ENCODE measurements around the gene RAX2. TPM values are rescaled to one million over a fixed set of nuclear protein-coding genes. Genes with fewer than 3 reads are reported as not detected.

Gene RAX2
- total RNA-seq, 4 donors from 2014 or later, result not detected

- Histone ChIP-seq H3K27ac (replicated peaks in 1 of 4) (no peak overlapping the region), H3K36me3 (no peaks in the 10 kb centered on the region), H3K4me1 (no peaks in the 10 kb centered on the region), H3K9me3 (peaks cover 0 to 10% (median 6%) of the 10 kb centered on the region in 4 donors), H3K4me3 (no peak overlapping the region), H3K27me3 (peaks cover 0 to 24% (median under 1%) of the 10 kb centered on the region in 4 donors)
- no peak for TF ChIP-seq EP300 (IDR thresholded peaks at IDR 0.05)
- TF ChIP-seq POLR2AphosphoS5 (IDR thresholded peaks at IDR 0.05), result no peak
- TF ChIP-seq, protein P1, sequence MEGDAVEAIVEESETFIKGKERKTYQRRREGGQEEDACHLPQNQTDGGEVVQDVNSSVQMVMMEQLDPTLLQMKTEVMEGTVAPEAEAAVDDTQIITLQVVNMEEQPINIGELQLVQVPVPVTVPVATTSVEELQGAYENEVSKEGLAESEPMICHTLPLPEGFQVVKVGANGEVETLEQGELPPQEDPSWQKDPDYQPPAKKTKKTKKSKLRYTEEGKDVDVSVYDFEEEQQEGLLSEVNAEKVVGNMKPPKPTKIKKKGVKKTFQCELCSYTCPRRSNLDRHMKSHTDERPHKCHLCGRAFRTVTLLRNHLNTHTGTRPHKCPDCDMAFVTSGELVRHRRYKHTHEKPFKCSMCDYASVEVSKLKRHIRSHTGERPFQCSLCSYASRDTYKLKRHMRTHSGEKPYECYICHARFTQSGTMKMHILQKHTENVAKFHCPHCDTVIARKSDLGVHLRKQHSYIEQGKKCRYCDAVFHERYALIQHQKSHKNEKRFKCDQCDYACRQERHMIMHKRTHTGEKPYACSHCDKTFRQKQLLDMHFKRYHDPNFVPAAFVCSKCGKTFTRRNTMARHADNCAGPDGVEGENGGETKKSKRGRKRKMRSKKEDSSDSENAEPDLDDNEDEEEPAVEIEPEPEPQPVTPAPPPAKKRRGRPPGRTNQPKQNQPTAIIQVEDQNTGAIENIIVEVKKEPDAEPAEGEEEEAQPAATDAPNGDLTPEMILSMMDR (IDR thresholded peaks at IDR 0.05), result no peak
- no peak for TF ChIP-seq POLR2A (IDR thresholded peaks at IDR 0.05; ENCODE audit: low read depth)
- DNase-seq (ENCODE audit: extremely low spot score), result no peak
- intact Hi-C loops (cut with DNase I), result no loop called here
- WGBS, result 91% methylated on average over 3 of the region's 3 CpGs
These were observed 21.8 kb upstream of the RAX2 start for GRCh38 chr19:3793799-3794198.

DNA sequence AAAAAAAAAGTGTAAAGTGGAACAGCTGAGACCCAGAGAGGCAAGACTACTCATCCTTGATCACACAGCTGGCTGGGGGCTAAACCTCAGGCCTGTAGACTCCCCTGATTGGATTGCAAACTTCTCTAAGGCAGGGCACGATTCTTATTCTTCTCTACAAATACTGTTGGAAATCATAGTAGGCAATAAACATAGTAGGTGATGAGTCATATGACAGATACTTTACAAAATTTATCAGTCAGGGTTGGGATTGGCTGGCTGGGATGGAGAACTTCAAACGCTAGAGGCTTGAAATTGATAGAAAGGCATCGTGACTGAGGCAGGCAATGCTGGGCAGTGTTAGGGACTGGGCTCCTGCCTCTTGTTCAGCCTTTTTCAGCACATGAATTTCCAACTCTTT lies 20.1 kb upstream of the RAX2 start:
- TF ChIP-seq POLR2A (IDR thresholded peaks at IDR 0.05; ENCODE audit: low read depth), result no peak
- TF ChIP-seq POLR2AphosphoS5 (IDR thresholded peaks at IDR 0.05), result no peak
- TF ChIP-seq, protein P1 (IDR thresholded peaks at IDR 0.05), result no peak
- no peak for TF ChIP-seq EP300 (IDR thresholded peaks at IDR 0.05)
- no peak overlapping the region for H3K4me3 ChIP-seq
- peaks cover 0 to 8% (median 6%) of the 10 kb centered on the region in 4 donors for H3K9me3 ChIP-seq
- H3K36me3 ChIP-seq, result no peaks in the 10 kb centered on the region
- H3K27me3 ChIP-seq, result peaks cover 0 to 10% (median 0%) of the 10 kb centered on the region in 4 donors
- H3K27ac ChIP-seq (replicated peaks in 1 of 4), result no peak overlapping the region
- WGBS, result 70% methylated on average over 3 of the region's 3 CpGs
- H3K4me1 ChIP-seq, result no peaks in the 10 kb centered on the region
- intact Hi-C loops (cut with DNase I), result no loop called here
- DNase-seq (ENCODE audit: extremely low spot score), result no peak

- H3K4me3 ChIP-seq, result no peak overlapping the region
- H3K36me3 ChIP-seq, result no peaks in the 10 kb centered on the region
- WGBS, result 73% methylated on average over 7 of the region's 7 CpGs
- peaks cover 0 to 22% (median 1%) of the 10 kb centered on the region in 4 donors for H3K27me3 ChIP-seq
- H3K27ac ChIP-seq (replicated peaks in 1 of 4), result no peak overlapping the region
- H3K9me3 ChIP-seq, result no peaks in the 10 kb centered on the region
- intact Hi-C loops (cut with DNase I), result no loop called here
- TF ChIP-seq EP300 (IDR thresholded peaks at IDR 0.05) (no peak), POLR2AphosphoS5 (IDR thresholded peaks at IDR 0.05) (no peak), POLR2A (IDR thresholded peaks at IDR 0.05; ENCODE audit: low read depth) (no peak)
- TF ChIP-seq, protein P1 (IDR thresholded peaks at IDR 0.05), result no peak
- H3K4me1 ChIP-seq, result peaks cover 1 to 2% (median 2%) of the 10 kb centered on the region in 4 donors
- no peak for DNase-seq (ENCODE audit: extremely low spot score)
These were observed 18.9 kb upstream of the RAX2 start for GRCh38 chr19:3790941-3791340.

DNA sequence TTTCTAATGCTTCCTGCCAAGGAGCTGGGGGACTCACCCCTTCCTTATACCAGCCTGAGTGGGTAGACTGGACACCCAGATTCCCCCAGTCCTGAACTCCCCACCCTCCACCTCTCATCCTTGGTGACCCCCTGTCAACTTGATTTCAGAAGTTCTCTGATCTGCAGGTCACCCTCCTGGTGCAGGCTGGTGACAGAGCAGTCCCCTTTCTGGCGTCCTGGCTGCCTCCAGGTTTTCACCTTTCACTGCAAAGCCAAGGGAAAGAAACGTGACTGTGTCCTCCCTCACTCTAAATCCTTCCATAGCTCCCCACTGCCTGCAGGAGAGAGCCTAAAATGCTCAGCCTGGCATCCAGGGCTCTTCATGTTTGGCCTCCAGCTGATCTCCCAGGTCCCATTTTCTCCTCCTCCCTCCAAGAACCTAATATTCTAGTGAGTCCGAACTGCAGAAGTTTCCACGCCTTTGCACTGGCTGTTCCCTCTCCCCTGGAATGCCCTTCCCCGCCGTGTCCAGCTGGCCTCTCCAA lies 18.2 kb upstream of the RAX2 start:
- peaks cover 5 to 9% (median 8%) of the 10 kb centered on the region in 4 donors for H3K4me1 ChIP-seq
- TF ChIP-seq POLR2A (IDR thresholded peaks at IDR 0.05; ENCODE audit: low read depth), result no peak
- no peak for TF ChIP-seq POLR2AphosphoS5 (IDR thresholded peaks at IDR 0.05)
- TF ChIP-seq EP300 (IDR thresholded peaks at IDR 0.05), result no peak
- TF ChIP-seq, protein P1 (IDR thresholded peaks at IDR 0.05), result no peak
- H3K27me3 ChIP-seq, result peaks cover 0 to 29% (median 8%) of the 10 kb centered on the region in 4 donors
- H3K4me3 ChIP-seq, result no peak overlapping the region
- no peak overlapping the region for H3K27ac ChIP-seq (replicated peaks in 1 of 4)
- no peaks in the 10 kb centered on the region for H3K36me3 ChIP-seq
- intact Hi-C loops (cut with DNase I), result no loop called here
- no peaks in the 10 kb centered on the region for H3K9me3 ChIP-seq
- no peak for DNase-seq (ENCODE audit: extremely low spot score)
- WGBS, result 76% methylated on average over 6 of the region's 6 CpGs
